K562 (cell line): Measurements from ENCODE around the gene SFI1. TPM values are rescaled to one million over a fixed set of nuclear protein-coding genes. Genes with fewer than 3 reads are reported as not detected.

Experiments used
- ATAC-seq: fragments of 200-7000 bp; cut with Tn5 transposase; 3 replicates; pipeline ENCODE4 v1.9.1; 2020; ENCODE audit warnings: moderate library complexity
- BruUV-seq: library from RNA; stranded (reverse); fragments of 400-500 nt; replicated peaks from 2 replicates; lab custom pipeline; 2021; lab: Mats Ljungman, UMichigan
- CTCF ChIA-PET: fragments of 300-600 bp; formaldehyde crosslinking; extraction: SDS; loops from one replicate; lab custom pipeline; 2021; ENCODE audit warnings: low intra/inter-chr PET ratio; lab: Yijun Ruan, JAX
- POLR2A ChIA-PET: fragments of 300-600, 350-650 bp; sonication (Branson Sonifier 250); formaldehyde crosslinking; extraction: SDS; loops from one replicate; lab custom pipeline; 2021; ENCODE audit warnings: antibody characterized with exemption, inconsistent platforms; lab: Yijun Ruan, JAX
- DNase-seq, 4 experiments: peaks; one replicate each; pipeline versions ENCODE4 v3.0.0 to v3.0.0-alpha.2; 2011 to 2018; ENCODE audit warnings: low spot score in 3 of 4, mixed read lengths in 3 of 4; ENCODE audit errors: extremely low read depth in 1 of 4
- FAIRE-seq: peaks from 2 replicates; lab custom pipeline; 2011; peaks lifted over from hg19 to GRCh38; lab: Jason Lieb, UNC
- H2AFZ ChIP-seq: 2 replicates; pipeline ENCODE4 v1.6.0; 2011; ENCODE audit warnings: low read depth, low read length, control low read depth, inconsistent platforms
- H3K27ac ChIP-seq: fragments of 200-600 bp; 3 replicates; pipeline ENCODE4 v1.8.0; 2011; ENCODE audit warnings: low read depth, mild to moderate bottlenecking, control low read depth, inconsistent platforms, low read length, moderate library complexity, mixed read lengths; ENCODE audit errors: extremely low read depth
- H3K27me3 ChIP-seq, 2 experiments: fragments of 300-600 bp in 1 of 2; 2 replicates in 1 of 2; 3 replicates in 1 of 2; pipeline versions ENCODE4 v1.6.0 to v1.8.0; 2011; ENCODE audit warnings: inconsistent platforms in 2 of 2, low read length in 2 of 2, mild to moderate bottlenecking in 1 of 2, mixed read lengths in 1 of 2, moderate library complexity in 1 of 2; ENCODE audit not compliant: control insufficient read depth in 2 of 2, insufficient read depth in 2 of 2
- H3K36me3 ChIP-seq: fragments of 300-600 bp; 3 replicates; pipeline ENCODE4 v1.8.0; 2011; ENCODE audit warnings: mild to moderate bottlenecking, low read length, inconsistent platforms; ENCODE audit not compliant: control insufficient read depth, insufficient read depth
- H3K4me1 ChIP-seq, 2 experiments: fragments of 200-600 bp in 1 of 2; replicated peaks in 1 of 2; 2 replicates in 1 of 2; 3 replicates in 1 of 2; pipeline versions ENCODE4 v1.5.1 to v1.8.0; 2011; ENCODE audit warnings: inconsistent platforms in 2 of 2, low read length in 2 of 2, mild to moderate bottlenecking in 1 of 2, mixed read lengths in 1 of 2, moderate library complexity in 1 of 2; ENCODE audit not compliant: control insufficient read depth in 2 of 2, insufficient read depth in 2 of 2
- H3K4me2 ChIP-seq: 2 replicates; pipeline ENCODE4 v1.6.1; 2011; ENCODE audit warnings: low read length, control low read depth, inconsistent platforms, mixed read lengths; ENCODE audit not compliant: insufficient read depth
- H3K4me3 ChIP-seq: fragments of 200-600 bp; sonication (generic), shearing (Covaris generic); 2 replicates; pipeline ENCODE4 v1.5.1; 2016; ENCODE audit warnings: control low read depth, inconsistent platforms
- H3K79me2 ChIP-seq: fragments of 200-600 bp; 3 replicates; pipeline ENCODE4 v1.8.0; 2011; ENCODE audit warnings: low read length, inconsistent platforms; ENCODE audit not compliant: control insufficient read depth, insufficient read depth
- H3K9ac ChIP-seq, 2 experiments: 2 replicates each; pipeline versions ENCODE4 v1.6.0 to v1.6.1; 2011; ENCODE audit warnings: low read depth in 2 of 2, low read length in 2 of 2, control low read depth in 1 of 2, inconsistent platforms in 1 of 2, mild to moderate bottlenecking in 1 of 2, mixed read lengths in 1 of 2; ENCODE audit not compliant: insufficient read depth in 1 of 2
- H3K9me1 ChIP-seq: one replicate; pipeline ENCODE4 v1.6.0; 2011; ENCODE audit warnings: inconsistent platforms, mild to moderate bottlenecking, low read length, moderate library complexity; ENCODE audit not compliant: control insufficient read depth, insufficient read depth
- H3K9me3 ChIP-seq: replicated peaks from 2 replicates; pipeline ENCODE4 v1.5.1; 2011; ENCODE audit warnings: low read depth, low read length, inconsistent platforms; ENCODE audit not compliant: control insufficient read depth, insufficient read depth
- H4K20me1 ChIP-seq: replicated peaks from 2 replicates; pipeline ENCODE4 v1.6.1; 2011; ENCODE audit warnings: low read length, inconsistent platforms, mixed read lengths; ENCODE audit not compliant: control insufficient read depth, insufficient read depth
- KAT2B ChIP-seq: IDR thresholded peaks from one replicate; pipeline ENCODE4 v1.6.1; 2012; ENCODE audit warnings: low read depth, mild to moderate bottlenecking, control low read depth, inconsistent platforms, low read length, moderate library complexity
- RBM15 ChIP-seq: fragments of 200-400 bp; formaldehyde crosslinking; IDR thresholded peaks from 2 replicates; pipeline ENCODE4 v1.6.1; 2018; ENCODE audit warnings: mild to moderate bottlenecking, low read length, moderate library complexity; ENCODE audit not compliant: insufficient read depth
- SRSF9 ChIP-seq: fragments of 200-400 bp; formaldehyde crosslinking; IDR thresholded peaks from 2 replicates; pipeline ENCODE4 v1.6.1; 2017; ENCODE audit warnings: low read depth, low read length, borderline replicate concordance
- TCF3 ChIP-seq: sonication (generic); formaldehyde crosslinking; IDR thresholded peaks from 2 replicates; pipeline ENCODE4 v1.4.0; 2020; ENCODE audit warnings: mild to moderate bottlenecking, missing genetic modification reagents
- ZBTB5 ChIP-seq: fragments of 450-650 bp; IDR thresholded peaks from 2 replicates; pipeline ENCODE4 v1.6.1; 2017; ENCODE audit warnings: antibody characterized with exemption
- ZNF324 ChIP-seq: fragments of 250-450 bp; sonication (Bioruptor Pico); IDR thresholded peaks from 2 replicates; pipeline ENCODE4 v1.4.0; 2020; ENCODE audit warnings: mild to moderate bottlenecking
- ZNF445 ChIP-seq: fragments of 250-450 bp; sonication (Bioruptor Pico); IDR thresholded peaks from 2 replicates; pipeline ENCODE4 v1.4.0; 2020; ENCODE audit warnings: low read depth, mild to moderate bottlenecking, moderate library complexity
- WGBS: fragments of 100-300 bp; shearing (Covaris generic); methylation state at CpG from one replicate; pipeline ENCODE4 v1.1.6; 2016; ENCODE audit warnings: low coverage, mixed read lengths; ENCODE audit not compliant: insufficient coverage; ENCODE audit errors: missing lambda C conversion rate; 5-methylcytosine and 5-hydroxymethylcytosine counted together
- in situ Hi-C: fragments of 300-500 bp; cut with MboI; formaldehyde crosslinking; loops from 4 replicates; pipeline ENCODE4 v1.15.0; 2018; ENCODE audit warnings: inconsistent platforms, mixed read lengths
- intact Hi-C: fragments of 100-400 bp; cut with micrococcal nuclease; formaldehyde crosslinking; loops from 2 replicates; pipeline ENCODE4 v1.14.2; 2022
- polyA plus RNA-seq, 8 experiments: library from polyadenylated mRNA; depleted of rRNA in 4 of 8; stranded (reverse) in 5 of 8; unstranded in 3 of 8; fragments of >200 nt; fragmentation: Nextera tagmentation in 2 of 8; fragmentation: Illumina TruSeq in 1 of 8; extraction: Ambion mirVana in 2 of 8; extraction: Trizol in 1 of 8; gene quantifications; 2 replicates each; pipeline versions ENCODE4 v1.2.1 to v1.2.3, GENCODE V29; 2011 to 2014; ENCODE audit warnings: inconsistent platforms in 1 of 8, missing spikeins in 1 of 8
- total RNA-seq, 7 experiments: library from RNA; depleted of rRNA in 6 of 7; stranded (reverse); fragments of >200 nt in 6 of 7; fragmentation: Illumina TruSeq in 2 of 7; extraction: Trizol in 2 of 7; gene quantifications; 2 replicates each; pipeline versions ENCODE4 v1.2.1 to v1.2.3, GENCODE V29; 2011 to 2021; ENCODE audit warnings: low replicate concordance in 1 of 7

SFI1 gene
- total and polyA plus RNA-seq, 9 of the 15 experiments (the other 6 are each of a cell fraction or from before 2014, with no cell fraction given): 3.0 to 25.6 (median 14.1) TPM

- TF ChIP-seq ZNF445 (CRISPR knock-in tag): no peak
- Histone ChIP-seq H3K9me3 (no peaks in the 10 kb centered on the region), H3K9me1 (peaks cover 5% of the 10 kb centered on the region), H3K27me3 (no peaks in the 10 kb centered on the region), H3K9ac (no peak overlapping the region; a peak in 1 of 4 replicates), H3K4me3 (no peak overlapping the region), H3K36me3 (peaks cover 13% of the 10 kb centered on the region; the same call in 2 of the 3 replicates), H2AFZ (no peak overlapping the region), H4K20me1 (no peaks in the 10 kb centered on the region), H3K4me2 (no peak overlapping the region), H3K79me2 (no peaks in the 10 kb centered on the region), H3K4me1 (peaks cover 14 to 31% of the 10 kb centered on the region in 2 experiments; a peak in 4 of 5 replicates), H3K27ac (no peak overlapping the region; the same call in 2 of the 3 replicates)
- FAIRE-seq (no peak), DNase-seq (no peak), ATAC-seq (no peak)
- POLR2A ChIA-PET: interaction anchor here (1.2 to 2.3 kb wide), 2 partner anchors 9 to 12 kb away, joined by 3 to 11 read pairs; no protein-coding TSS in a partner anchor
- intact Hi-C loops (no loop called here), in situ Hi-C loops (no loop called here)
- 88% methylated on average over 5 of the region's 7 CpGs for WGBS
- CTCF ChIA-PET: no interaction called here
- no TSS peak for BruUV-seq
These were observed 111.4 kb downstream of the SFI1 start for GRCh38 chr22:31607696-31608095.

GRCh38 chr22:31609716-31610115, 113.4 kb downstream of the SFI1 start:
- TF ChIP-seq TCF3 (CRISPR knock-in tag): no peak
- no peak for TF ChIP-seq RBM15
- no peak for TF ChIP-seq KAT2B
- TF ChIP-seq SRSF9: no peak
- no peak for TF ChIP-seq ZNF324
- no peak for TF ChIP-seq ZBTB5
- Histone ChIP-seq H3K79me2 (no peaks in the 10 kb centered on the region), H3K9me1 (no peaks in the 10 kb centered on the region), H3K27me3 (no peaks in the 10 kb centered on the region), H4K20me1 (no peaks in the 10 kb centered on the region), H2AFZ (no peak overlapping the region), H3K4me2 (no peak overlapping the region), H3K27ac (no peak overlapping the region), H3K4me3 (no peak overlapping the region), H3K9ac (no peak overlapping the region; a peak in 1 of 4 replicates), H3K36me3 (peaks cover 3% of the 10 kb centered on the region; the same call in 2 of the 3 replicates), H3K4me1 (peaks cover 2 to 25% of the 10 kb centered on the region in 2 experiments; a peak in 4 of 5 replicates), H3K9me3 (no peaks in the 10 kb centered on the region)
- intact Hi-C loops: no loop called here
- no TSS peak for BruUV-seq
- DNase-seq: no peak
- POLR2A ChIA-PET: interaction anchor here (1.0 to 2.3 kb wide), 3 partner anchors 8 to 15 kb away, joined by 3 to 11 read pairs (median 3); no protein-coding TSS in a partner anchor
- CTCF ChIA-PET: no interaction called here
- 76% methylated on average over 4 of the region's 10 CpGs for WGBS
- no peak for ATAC-seq
- FAIRE-seq: no peak
- in situ Hi-C loops: no loop called here
